Skin of body (tissue), 2 donors: ENCODE results near the gene TMX3. TPM values are rescaled to one million over a fixed set of nuclear protein-coding genes. Genes with fewer than 3 reads are reported as not detected.

ENCODE experiments used
- DNase-seq: peaks from one replicate; lab custom pipeline; 2025; lab: John Stamatoyannopoulos, UW
- total RNA-seq: library from RNA; depleted of rRNA; stranded (reverse); fragments of >200 nt; gene quantifications from one replicate; pipeline ENCODE4 v1.2.3, GENCODE V29; 2014

TMX3 gene
- total RNA-seq, 1 donor from 2014 or later, result 46.7 TPM

DNA sequence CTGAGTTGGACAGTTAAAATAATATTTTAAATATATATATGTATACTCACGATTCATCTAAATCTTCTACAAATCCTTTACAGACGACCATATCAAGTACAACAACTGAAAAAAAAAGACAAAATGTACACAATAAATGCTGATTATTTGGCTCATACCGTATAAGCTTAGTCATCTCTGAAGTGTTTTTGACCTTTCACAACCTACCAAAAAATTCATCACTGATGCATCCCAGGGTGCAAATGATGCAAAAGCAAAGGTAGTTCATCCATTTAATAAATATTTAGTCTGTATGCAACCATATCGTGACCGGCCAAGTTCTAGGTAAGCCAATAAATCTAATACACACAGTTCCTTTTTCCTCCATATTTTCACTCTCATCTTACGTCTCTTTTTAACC lies 1.1 kb downstream of the TMX3 start:
- DNase-seq, result no peak

DNA sequence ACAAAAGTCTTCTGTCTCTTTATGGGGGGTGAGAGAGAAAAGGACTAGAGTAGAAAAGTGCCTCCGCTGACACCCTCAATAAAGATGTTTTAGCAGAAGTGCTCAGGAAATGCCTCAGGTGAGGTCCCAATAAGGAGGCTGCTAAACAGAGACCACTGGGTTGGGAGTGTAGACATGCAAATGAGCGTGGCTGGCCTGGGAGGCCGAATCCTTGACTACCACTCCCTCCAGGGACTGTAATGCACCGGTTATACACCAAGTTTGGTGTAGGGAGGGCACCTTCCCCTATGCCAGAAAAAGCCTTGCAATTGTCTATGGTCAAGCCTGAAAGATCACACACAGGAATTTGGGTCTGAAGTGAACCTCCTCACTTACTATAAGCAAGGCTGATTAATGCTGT lies 1.8 kb downstream of the TMX3 start:
- DNase-seq, result no peak

DNA sequence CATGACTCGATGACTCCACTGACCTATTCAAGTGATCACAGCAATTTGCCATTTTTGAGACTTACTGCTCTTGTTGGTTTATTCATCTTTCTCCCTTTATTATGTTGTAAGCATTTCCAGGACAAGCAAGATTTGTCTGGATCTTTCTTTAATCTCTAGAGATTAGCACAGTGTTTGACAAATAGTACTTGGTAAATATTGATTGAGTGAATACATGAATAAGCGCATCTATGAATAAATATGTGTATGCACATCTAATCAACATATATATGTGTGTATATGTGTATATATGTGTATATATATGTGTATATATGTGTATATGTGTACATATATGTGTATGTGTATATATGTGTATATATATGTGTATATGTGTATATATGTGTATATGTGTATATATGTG lies 7.3 kb downstream of the TMX3 start:
- no peak for DNase-seq

DNA sequence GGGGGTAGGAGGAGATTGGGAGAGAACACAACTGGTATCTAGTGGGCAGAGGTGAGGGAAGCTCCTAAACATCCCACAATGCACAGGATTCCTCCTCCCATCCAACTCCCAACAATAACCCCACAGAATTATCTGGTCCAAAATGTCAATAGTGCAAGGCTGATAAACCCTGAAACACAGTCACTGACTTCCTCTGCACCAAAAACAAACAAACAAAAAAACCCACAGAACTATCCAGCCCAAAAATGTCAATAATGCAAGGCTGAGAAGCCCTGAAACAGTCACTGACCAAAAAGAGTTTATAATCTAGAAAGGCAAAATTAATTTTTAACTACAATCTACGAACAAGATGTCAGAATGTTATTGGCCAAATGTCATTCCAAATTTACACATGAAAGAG lies 9.8 kb downstream of the TMX3 start:
- DNase-seq, result no peak

DNA sequence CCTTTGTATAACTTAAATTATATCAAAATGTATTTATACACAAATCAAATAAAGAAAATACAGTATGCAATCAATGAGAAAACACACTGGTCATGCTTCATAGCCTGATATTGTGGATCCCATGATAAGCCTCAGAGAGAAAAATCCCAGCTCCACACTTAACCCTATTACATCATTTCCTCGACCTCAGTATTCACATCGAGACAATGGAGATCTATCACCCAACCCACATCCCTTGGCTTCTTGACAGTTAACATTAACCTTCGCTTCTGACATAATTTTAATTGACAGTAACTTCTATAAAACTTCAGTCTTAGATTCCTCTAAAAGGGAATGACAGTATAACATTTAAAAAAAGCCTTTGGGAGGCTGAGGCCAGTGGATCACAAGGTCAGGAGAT lies 11.6 kb downstream of the TMX3 start:
- no peak for DNase-seq

DNA sequence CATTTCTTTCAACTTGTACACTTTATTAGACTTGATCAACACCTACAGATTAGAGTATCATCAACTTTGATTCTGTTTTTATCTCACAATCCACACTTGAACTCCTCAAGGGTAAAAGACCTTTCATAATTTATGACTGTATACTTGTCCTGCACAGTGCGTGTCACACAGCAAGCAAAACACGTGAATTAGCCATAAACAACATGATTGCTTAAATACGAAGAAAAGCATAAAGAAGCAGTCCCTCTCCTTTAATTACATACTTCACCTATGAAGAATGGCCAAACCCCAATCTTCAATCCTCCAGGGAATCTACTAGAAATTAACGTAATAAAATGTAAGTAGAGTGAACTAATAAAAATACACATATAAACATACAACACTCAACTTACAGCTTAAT lies 13.6 kb downstream of the TMX3 start:
- DNase-seq, result no peak

DNA sequence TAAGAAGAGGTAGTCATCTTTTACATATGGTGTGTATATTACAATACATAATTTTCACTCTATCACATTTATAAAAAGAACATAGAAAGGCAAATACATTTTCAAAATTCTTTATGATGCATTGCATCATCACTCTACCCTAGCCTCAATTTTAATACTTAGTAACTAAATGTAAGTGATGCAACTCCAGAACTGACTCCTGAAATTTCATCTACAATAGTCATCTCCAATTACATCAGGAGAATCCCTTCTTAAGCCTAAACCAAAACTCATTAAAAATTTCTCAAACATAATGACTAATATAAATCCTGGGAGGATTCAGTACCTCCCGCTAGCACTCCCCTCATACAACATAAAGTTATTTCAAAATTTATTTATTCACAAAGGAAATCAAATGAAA lies 15.9 kb downstream of the TMX3 start:
- DNase-seq, result no peak

DNA sequence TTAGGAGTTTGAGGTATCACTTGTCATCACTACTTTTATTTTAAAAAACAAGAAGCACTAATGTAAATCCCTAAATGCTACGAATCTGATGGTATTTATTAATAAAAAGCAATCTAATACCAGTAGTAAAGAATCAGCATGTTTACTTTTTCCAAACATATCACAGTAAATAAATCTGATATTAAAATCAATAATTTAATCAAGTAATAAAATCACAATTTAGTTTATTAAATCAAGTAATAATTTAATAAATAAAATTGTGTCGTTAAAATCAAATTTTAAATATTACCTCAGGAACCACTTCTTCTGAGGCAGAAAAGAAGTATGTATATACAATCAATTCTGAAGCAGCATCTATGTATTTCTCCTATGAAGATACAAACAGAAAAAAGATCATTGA lies 18.0 kb downstream of the TMX3 start:
- DNase-seq, result no peak

DNA sequence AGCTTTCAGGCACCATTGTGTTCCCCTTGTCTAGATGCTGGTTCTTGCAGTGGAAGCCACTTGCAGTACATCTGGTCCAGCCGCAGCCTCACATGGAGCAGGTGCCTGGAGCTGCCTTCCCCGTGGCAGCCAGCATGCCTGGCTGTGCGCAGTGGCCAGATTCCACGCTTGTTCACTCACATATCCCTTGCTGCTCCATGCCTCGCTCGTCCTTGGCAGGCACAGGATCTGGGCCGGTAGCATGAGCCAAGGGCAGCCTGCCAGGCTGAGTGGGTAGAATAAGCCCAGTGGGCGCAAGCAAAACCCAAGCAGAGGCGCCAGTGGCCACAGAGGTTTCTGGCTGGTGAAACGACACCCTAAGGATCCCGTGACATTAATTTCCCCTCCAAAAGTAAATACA lies 20.6 kb downstream of the TMX3 start:
- no peak for DNase-seq

DNA sequence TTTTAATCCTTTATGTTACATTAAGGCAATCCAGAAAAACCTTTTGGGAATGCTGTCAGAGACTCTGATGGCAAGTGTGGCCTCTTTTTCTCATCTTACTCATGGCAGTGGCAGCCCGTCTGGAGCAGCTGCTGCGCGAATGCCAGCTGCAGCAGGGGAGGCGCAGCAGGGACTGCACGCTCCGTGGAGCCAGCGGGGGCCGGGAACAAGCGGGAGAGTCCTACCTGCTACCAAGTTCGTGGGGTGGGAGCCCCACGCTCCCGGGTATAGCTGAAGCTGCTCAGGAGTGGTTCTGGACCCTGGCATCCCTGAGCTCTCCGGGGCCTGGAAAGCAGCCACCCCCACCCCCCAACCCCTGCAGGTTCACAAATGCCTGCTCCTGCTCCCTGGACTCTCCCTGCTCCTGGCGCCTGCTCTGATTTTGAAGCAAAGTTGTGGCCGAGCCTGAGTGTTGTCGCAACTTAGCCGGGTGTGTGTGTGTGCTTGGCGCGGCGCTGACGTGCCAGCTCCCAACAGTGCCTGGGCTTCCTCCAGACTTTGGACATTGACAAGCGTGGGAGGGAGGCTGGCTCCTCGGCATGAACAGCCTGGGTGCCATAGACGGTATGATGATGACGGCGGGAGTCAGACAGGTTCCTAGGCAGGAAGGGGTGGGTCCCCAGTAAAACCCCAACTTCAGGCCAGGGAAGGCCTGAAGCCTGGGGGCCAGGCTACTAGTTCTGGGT lies 21.7 kb downstream of the TMX3 start:
- DNase-seq, result no peak

DNA sequence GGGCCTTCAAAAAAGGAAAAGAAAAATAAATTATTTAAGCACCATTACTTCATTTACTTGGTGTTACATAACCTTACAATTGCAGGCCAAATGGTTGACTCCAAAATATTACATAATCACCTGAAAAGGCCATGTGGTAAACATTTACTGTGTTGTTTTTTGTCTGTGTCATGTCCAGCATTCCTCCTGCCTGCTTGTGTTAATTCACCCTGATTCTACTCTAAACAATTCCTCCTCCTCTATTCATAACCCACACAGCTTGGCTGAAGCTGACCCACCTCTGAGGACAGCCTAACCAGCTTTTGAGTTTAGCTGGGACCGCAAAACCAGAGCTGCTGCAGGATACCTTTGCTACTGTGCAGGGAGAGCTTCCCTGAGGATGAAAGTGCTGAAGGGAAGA lies 35.4 kb downstream of the TMX3 start:
- no peak for DNase-seq

DNA sequence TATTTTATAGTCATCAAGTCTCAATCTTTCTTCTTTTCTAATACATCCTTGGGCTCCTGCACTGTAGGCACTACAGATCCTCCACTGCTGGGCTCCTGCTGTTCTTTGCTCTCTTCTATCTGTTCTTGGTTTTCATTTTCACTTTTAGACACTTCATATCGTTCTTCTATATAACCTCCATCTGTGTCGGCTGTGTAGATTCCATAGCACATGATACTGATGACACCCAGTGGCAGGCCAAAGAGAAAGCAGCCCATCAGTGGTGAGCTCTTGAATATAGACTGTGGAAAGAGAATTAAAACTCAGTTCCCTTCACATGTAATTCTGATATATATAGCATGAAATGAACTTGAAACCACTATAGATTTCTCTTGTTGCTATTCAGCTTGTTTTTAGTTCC lies 38.0 kb downstream of the TMX3 start:
- DNase-seq, result no peak

DNA sequence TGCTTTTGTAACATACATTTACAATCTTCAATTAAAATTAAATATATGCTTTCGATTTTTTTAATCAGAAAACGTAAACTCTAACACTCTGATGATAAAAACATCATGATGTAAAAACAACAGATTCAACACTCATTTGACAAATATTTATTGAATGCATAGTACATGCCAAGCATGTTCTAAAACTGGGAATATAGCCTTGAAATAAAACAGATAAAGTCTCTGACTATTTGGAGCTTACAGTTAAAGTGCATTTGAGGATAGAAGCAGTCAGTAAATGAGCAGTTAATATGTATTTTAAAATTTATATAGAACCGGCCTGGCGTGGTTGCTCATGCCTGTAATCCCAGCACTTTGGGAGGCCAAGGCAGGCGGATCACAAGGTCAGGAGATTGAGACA lies 47.8 kb downstream of the TMX3 start:
- peak; percentile 7 for DNase-seq

DNA sequence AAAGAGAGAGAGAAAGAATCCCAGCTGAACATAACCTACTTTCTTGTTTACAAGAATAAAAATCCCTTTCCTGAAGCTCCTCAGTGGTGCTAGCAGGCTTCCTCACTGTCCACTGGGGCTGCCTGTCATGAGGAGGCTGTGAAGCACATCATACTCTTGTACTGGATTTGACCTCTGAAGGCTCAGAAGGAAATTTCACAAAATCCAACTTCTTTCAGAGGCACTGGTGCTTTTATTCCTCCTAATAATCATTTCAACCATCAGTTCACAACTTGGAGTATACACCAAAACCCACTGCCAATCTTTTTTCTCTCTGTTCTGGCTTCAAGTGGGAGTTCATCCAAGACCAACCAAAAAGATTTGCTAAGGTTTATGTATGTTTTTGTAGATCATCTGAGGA lies 48.5 kb downstream of the TMX3 start:
- no peak for DNase-seq

DNA sequence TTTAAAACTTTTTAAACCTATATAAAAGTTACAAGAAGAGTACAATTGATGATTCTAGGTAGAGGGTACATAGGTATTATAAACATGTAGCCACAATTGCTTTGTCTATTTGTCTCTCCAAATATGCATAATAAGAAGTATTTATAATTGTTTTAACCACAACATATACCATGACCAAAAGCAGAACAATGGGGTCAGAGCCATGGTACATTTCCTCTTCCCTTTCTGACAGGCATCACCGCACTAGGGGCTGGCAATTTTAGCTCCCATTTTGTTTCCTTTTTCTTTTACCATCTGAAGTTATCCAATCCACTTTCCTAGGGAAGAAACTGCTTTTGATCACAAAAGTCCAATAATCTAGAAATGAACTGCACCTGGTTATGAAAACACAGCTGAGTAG lies 49.3 kb downstream of the TMX3 start:
- no peak for DNase-seq

DNA sequence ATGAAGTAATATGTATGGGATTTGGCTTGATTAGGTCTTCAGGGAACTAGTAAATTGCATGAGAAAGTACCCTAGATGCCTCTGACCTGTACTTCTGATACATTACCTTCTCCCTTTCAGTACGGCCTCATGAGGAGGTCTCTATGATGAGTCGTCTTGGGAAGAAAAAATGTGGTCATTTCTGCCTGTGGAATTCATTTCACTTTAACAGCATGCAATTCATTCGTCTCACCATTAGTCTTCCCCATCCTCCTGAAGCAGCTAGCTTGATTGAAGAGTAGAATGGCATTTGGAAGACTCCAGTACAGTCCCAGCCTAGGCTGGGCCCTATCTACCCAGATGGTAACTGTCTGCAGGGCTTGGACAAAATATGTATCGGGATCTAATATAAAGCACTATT lies 52.2 kb downstream of the TMX3 start:
- DNase-seq, result no peak

DNA sequence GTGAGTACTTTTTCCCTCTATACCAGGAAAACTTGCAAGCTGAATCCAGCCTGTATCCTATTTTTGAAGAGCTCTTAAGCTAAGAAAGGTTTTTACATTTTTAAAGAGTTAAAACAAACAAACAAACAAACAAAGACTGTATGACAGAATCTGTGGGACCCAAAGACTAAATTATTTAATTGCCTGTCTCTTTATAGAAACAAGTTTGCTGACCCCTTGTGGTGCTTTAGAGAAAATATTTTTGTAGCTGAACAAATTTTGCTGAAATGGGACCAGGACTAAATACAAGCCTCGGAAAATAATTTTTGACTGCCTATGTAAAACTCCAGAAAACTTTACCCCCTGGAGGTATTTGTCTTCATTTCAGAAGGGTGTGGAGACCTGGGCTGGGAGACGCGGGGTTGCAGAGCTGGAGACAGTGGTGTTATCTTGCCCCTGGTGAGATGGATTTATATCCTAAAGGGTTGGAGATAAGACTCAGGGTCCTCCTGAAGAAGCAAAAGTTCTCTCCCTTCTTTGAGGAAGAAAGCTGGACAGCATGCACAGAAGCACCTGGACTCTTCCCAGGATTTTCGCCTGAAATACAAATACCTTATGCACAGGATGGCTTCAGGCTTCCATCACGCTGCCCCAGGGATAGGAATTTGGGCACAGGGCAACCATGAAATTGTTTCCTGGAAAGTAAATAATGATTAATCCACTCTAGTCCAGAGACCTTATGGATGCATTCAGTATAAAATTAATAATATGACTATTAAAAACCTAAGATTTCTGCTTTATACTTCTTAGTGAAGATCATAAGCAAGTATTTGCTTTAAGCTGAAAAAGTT lies 54.3 kb downstream of the TMX3 start:
- DNase-seq, result peak; percentile 7

DNA sequence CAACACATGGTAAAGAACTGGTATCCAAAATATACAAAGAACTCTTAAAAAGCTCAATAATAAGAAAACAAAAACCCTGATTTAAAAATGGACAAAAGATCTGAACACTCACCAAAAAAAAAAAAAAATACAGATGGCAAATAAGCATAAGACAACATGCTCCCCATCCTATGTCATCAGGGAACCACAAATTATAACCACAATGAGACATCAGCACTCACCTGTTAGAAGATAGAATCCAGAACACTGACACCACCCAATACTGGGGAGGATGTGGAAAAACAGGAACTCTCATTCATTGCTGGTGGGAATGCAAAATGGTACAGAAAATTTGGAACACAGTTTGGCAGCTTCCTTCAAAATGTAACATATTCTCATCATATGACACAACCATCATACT lies 66.7 kb downstream of the TMX3 start:
- no peak for DNase-seq

DNA sequence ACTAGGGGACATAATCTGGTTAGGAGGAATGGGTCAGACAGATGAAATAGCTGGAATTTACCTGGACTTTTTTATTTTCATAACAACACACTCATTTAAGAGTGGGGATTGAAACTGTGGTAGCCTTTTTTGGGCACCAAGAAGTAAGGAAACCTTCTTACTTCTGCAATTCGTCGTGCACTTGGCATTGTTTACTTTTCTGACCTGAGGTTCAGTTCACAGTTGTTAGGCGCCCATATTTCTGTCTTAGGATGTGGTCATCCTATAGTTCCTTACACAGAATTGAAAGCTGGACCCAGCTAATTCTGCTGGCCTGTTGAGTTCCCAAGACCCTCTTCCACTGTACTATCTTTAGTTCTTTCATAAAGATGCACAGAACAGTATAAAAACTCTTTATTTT lies 72.9 kb downstream of the TMX3 start:
- no peak for DNase-seq

DNA sequence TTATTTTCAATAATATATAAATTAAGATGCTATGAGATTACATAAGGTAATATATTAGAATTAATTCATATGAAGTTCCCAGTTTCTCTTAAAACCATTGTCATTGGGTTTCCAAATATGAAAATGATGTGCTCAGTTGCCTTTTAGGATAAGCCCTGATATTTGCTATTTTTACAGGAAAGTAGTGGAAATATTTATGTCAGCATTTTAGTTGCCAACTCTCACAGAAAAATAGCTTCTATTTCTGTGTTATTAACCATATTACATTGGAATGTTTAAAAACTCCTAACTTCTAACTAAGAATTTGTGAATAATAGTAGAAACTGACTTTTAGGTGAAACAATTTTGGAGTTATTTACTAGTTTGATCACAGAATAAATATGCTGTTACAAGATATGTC lies 74.0 kb downstream of the TMX3 start:
- no peak for DNase-seq

DNA sequence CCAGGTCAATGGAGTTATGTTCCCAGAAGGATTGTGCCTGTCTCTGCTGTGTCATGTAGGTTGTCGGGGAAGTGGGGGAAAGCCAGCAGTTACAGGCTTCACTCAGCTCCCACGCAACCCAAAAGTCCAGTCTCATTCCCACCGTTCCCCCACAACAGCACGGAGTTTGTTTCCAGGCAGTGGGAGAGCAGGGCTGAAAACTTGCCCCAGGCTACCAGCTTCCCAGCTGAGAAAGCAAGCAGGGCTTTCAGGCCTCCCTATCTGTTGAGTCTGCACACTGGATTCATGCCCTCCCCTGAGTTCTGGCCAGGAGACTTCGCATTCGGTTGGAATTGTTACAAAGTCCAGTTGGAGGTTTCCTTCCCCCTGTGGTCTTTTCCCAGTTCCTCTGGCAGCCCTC lies 76.3 kb downstream of the TMX3 start:
- no peak for DNase-seq

DNA sequence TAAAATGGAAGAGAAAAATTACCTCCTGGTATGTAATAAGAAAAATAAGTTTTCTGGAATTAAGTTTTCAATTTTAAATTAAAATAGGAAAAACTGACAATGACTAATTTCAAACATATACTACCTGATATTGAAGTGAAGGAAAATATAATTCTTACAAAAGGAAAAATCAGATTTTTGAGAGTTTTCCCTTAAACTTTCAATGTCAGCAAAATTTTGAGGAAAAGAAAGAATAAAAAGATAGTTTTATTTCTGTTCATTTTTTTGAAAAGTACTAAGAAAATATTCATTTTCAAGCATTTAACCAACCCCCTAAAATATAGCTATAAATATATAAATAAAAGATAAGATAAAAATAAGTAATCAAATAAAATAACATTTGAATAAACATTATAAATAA lies 87.1 kb downstream of the TMX3 start:
- DNase-seq, result no peak
